Neural progenitor cell (in vitro differentiated cells): ENCODE results near the gene CYTL1. TPM values are rescaled to one million over a fixed set of nuclear protein-coding genes. Genes with fewer than 3 reads are reported as not detected.
"Not testable (repeated sequence)": the region's sequence is repeated elsewhere in the genome, so short reads cannot be mapped to it uniquely, and the experiment has no call there.

ENCODE experiments used
- DNase-seq: peaks from one replicate; pipeline ENCODE4 v3.0.0-alpha.2; 2016; ENCODE audit warnings: low spot score
- H2AFZ ChIP-seq: fragments of 200-600 bp; sonication (generic); replicated peaks from 2 replicates; pipeline ENCODE4 v1.6.1; 2016; ENCODE audit warnings: antibody characterized with exemption
- H3F3A ChIP-seq: fragments of 200-600 bp; sonication (generic); 2 replicates; pipeline ENCODE4 v1.6.1; 2016; ENCODE audit warnings: antibody characterized with exemption, low read depth
- H3K27ac ChIP-seq: fragments of 200-600 bp; sonication (generic); 2 replicates; pipeline ENCODE4 v1.5.1; 2016; ENCODE audit warnings: mild to moderate bottlenecking
- H3K27me3 ChIP-seq: fragments of 200-600 bp; sonication (generic); 2 replicates; pipeline ENCODE4 v1.6.1; 2016; ENCODE audit warnings: mild to moderate bottlenecking, moderate library complexity
- H3K36me3 ChIP-seq: fragments of 200-600 bp; sonication (generic); 2 replicates; pipeline ENCODE4 v1.5.1; 2016
- H3K4me1 ChIP-seq: fragments of 200-600 bp; sonication (generic); 2 replicates; pipeline ENCODE4 v1.6.1; 2016; ENCODE audit warnings: mixed run types
- H3K4me2 ChIP-seq: fragments of 200-600 bp; sonication (generic); 2 replicates; pipeline ENCODE4 v1.6.1; 2016
- H3K4me3 ChIP-seq: fragments of 200-600 bp; sonication (generic); 2 replicates; pipeline ENCODE4 v1.5.1; 2016
- H3K79me2 ChIP-seq: fragments of 200-600 bp; sonication (generic); 2 replicates; pipeline ENCODE4 v1.6.1; 2016; ENCODE audit warnings: low read depth
- H3K9ac ChIP-seq: fragments of 200-600 bp; sonication (generic); 2 replicates; pipeline ENCODE4 v1.6.1; 2016
- H3K9me3 ChIP-seq: fragments of 200-600 bp; sonication (generic); 2 replicates; pipeline ENCODE4 v1.5.1; 2016; ENCODE audit warnings: low read depth
- H4K20me1 ChIP-seq: fragments of 200-600 bp; sonication (generic); 2 replicates; pipeline ENCODE4 v1.6.1; 2016; ENCODE audit warnings: low read depth
- H3K27ac Mint-ChIP-seq: 3 replicates; pipeline ENCODE4 v1.8.0; 2021; ENCODE audit warnings: mixed read lengths
- H3K27me3 Mint-ChIP-seq: 2 replicates; pipeline ENCODE4 v1.8.0; 2022; ENCODE audit warnings: low read depth, mild to moderate bottlenecking, inconsistent platforms, moderate library complexity, mixed read lengths; ENCODE audit not compliant: insufficient read depth
- H3K36me3 Mint-ChIP-seq: 3 replicates; pipeline ENCODE4 v1.8.0; 2021; ENCODE audit warnings: mixed read lengths
- H3K4me1 Mint-ChIP-seq: 3 replicates; pipeline ENCODE4 v1.8.0; 2021; ENCODE audit warnings: mixed read lengths
- H3K4me3 Mint-ChIP-seq: 3 replicates; pipeline ENCODE4 v1.8.0; 2021; ENCODE audit warnings: mild to moderate bottlenecking, moderate library complexity, mixed read lengths
- H3K9me3 Mint-ChIP-seq: 3 replicates; pipeline ENCODE4 v1.8.0; 2020; ENCODE audit warnings: mixed read lengths
- CTCF ChIP-seq: fragments of 200-600 bp; sonication (generic); IDR thresholded peaks from 2 replicates; pipeline ENCODE4 v1.5.1; 2017; ENCODE audit warnings: antibody characterized with exemption, mild to moderate bottlenecking
- EZH2 ChIP-seq: fragments of 200-600 bp; sonication (generic); IDR thresholded peaks from 2 replicates; pipeline ENCODE4 v1.6.1; 2017; ENCODE audit warnings: antibody characterized with exemption, mild to moderate bottlenecking, moderate library complexity
- EZH2phosphoT487 ChIP-seq: fragments of 200-600 bp; sonication (generic); IDR thresholded peaks from 2 replicates; pipeline ENCODE4 v1.6.1; 2017; ENCODE audit warnings: antibody characterized with exemption
- total RNA-seq: library from RNA; depleted of rRNA; stranded (reverse); fragments of >200 nt; gene quantifications from 2 replicates; pipeline ENCODE4 v1.2.3, GENCODE V29; 2015; ENCODE audit warnings: low replicate concordance

Gene CYTL1
- total RNA-seq, 1 donor from 2014 or later = 3.1 TPM

GRCh38 chr4:5003372-5003857 is 15.8 kb downstream of the CYTL1 start:
- H3K27me3 ChIP-seq = no peaks in the 10 kb centered on the region
- H3K4me1 Mint-ChIP-seq = no peaks in the 10 kb centered on the region
- no peaks in the 10 kb centered on the region for H3K79me2 ChIP-seq
- H3K27me3 Mint-ChIP-seq = peaks cover 3% of the 10 kb centered on the region
- H2AFZ ChIP-seq = no peak overlapping the region
- no peaks in the 10 kb centered on the region for H4K20me1 ChIP-seq
- TF ChIP-seq EZH2 (no peak), CTCF (no peak), EZH2phosphoT487 (no peak)
- H3K36me3 Mint-ChIP-seq = no peaks in the 10 kb centered on the region
- H3K9me3 ChIP-seq = no peaks in the 10 kb centered on the region
- H3K27ac ChIP-seq = no peak overlapping the region
- no peak overlapping the region for H3K4me3 ChIP-seq
- H3K36me3 ChIP-seq = no peaks in the 10 kb centered on the region
- H3K4me1 ChIP-seq = no peaks in the 10 kb centered on the region
- no peaks in the 10 kb centered on the region for H3F3A ChIP-seq
- H3K4me2 ChIP-seq = no peak overlapping the region
- H3K9ac ChIP-seq = no peak overlapping the region
- no peak overlapping the region for H3K4me3 Mint-ChIP-seq
- H3K9me3 Mint-ChIP-seq = no peaks in the 10 kb centered on the region
- no peak for DNase-seq
- H3K27ac Mint-ChIP-seq = no peak overlapping the region

- not testable (repeated sequence) for H3F3A ChIP-seq, H3K9me3 ChIP-seq, H3K27ac ChIP-seq, H3K27ac Mint-ChIP-seq, H3K9me3 Mint-ChIP-seq, H3K9ac ChIP-seq, H3K36me3 ChIP-seq, H3K4me3 Mint-ChIP-seq, H3K27me3 Mint-ChIP-seq, H3K36me3 Mint-ChIP-seq, H3K4me1 Mint-ChIP-seq, H3K27me3 ChIP-seq, H3K4me3 ChIP-seq, H3K79me2 ChIP-seq, H2AFZ ChIP-seq, H3K4me2 ChIP-seq, DNase-seq, H3K4me1 ChIP-seq, H4K20me1 ChIP-seq
Observed at GRCh38 chr4:5001641-5002040, 17.6 kb downstream of the CYTL1 start.

GRCh38 chr4:4996935-4997334 is 22.3 kb downstream of the CYTL1 start:
- not testable (repeated sequence) for DNase-seq, H3F3A ChIP-seq, H3K27ac ChIP-seq, H3K4me1 ChIP-seq, H2AFZ ChIP-seq, H3K27me3 Mint-ChIP-seq, H3K79me2 ChIP-seq, H3K9me3 Mint-ChIP-seq, H3K9me3 ChIP-seq, H3K4me2 ChIP-seq, H3K36me3 ChIP-seq, H3K36me3 Mint-ChIP-seq, H3K4me3 Mint-ChIP-seq, H3K4me1 Mint-ChIP-seq, H4K20me1 ChIP-seq, H3K4me3 ChIP-seq, H3K27ac Mint-ChIP-seq, H3K27me3 ChIP-seq, H3K9ac ChIP-seq

- peaks cover 5% of the 10 kb centered on the region for H3K27me3 ChIP-seq
- DNase-seq = no peak
- Mint-ChIP-seq H3K9me3 (no peaks in the 10 kb centered on the region), H3K27me3 (peaks cover 14% of the 10 kb centered on the region), H3K27ac (peak overlapping the region; percentile 54), H3K4me1 (no peaks in the 10 kb centered on the region), H3K36me3 (no peaks in the 10 kb centered on the region), H3K4me3 (no peak overlapping the region)
- H3K4me2 ChIP-seq = no peak overlapping the region
- no peaks in the 10 kb centered on the region for H3F3A ChIP-seq
- H3K9ac ChIP-seq = no peak overlapping the region
- no peaks in the 10 kb centered on the region for H3K9me3 ChIP-seq
- no peaks in the 10 kb centered on the region for H3K36me3 ChIP-seq
- H3K4me1 ChIP-seq = no peaks in the 10 kb centered on the region
- no peak overlapping the region for H3K4me3 ChIP-seq
- no peak overlapping the region for H2AFZ ChIP-seq
- no peak for TF ChIP-seq EZH2
- no peak for TF ChIP-seq CTCF
- no peak for TF ChIP-seq EZH2phosphoT487
- no peaks in the 10 kb centered on the region for H3K79me2 ChIP-seq
- H4K20me1 ChIP-seq = no peaks in the 10 kb centered on the region
- no peak overlapping the region for H3K27ac ChIP-seq
Observed at GRCh38 chr4:4995908-4996265, 23.4 kb downstream of the CYTL1 start.
